Femur (tissue), 1 donor: Measurements from ENCODE around the gene HOMER2.
"Not testable (repeated sequence)": the region's sequence is repeated elsewhere in the genome, so short reads cannot be mapped to it uniquely, and the experiment has no call there.

ENCODE experiments used
- DNase-seq: peaks from one replicate; pipeline ENCODE4 v3.0.0-alpha.2; 2017

Gene HOMER2

GRCh38 chr15:82830427-82831173 is 121.9 kb downstream of the HOMER2 start:
- DNase-seq = no peak

- DNase-seq = no peak
Measured at GRCh38 chr15:82829234-82829633, 123.3 kb downstream of the HOMER2 start.

- DNase-seq = no peak
Measured at GRCh38 chr15:82828075-82828474, 124.4 kb downstream of the HOMER2 start.

- DNase-seq = no peak
Measured at GRCh38 chr15:82823049-82823448, 129.5 kb downstream of the HOMER2 start.

- DNase-seq = not testable (repeated sequence)
Measured at GRCh38 chr15:82821851-82822250, 130.7 kb downstream of the HOMER2 start.

GRCh38 chr15:82821396-82821795 is 131.1 kb downstream of the HOMER2 start:
- DNase-seq = not testable (repeated sequence)

GRCh38 chr15:82820128-82820527 is 132.4 kb downstream of the HOMER2 start:
- no peak for DNase-seq

GRCh38 chr15:82812994-82813393 is 139.5 kb downstream of the HOMER2 start:
- DNase-seq = no peak

GRCh38 chr15:82810890-82811426 is 141.6 kb downstream of the HOMER2 start:
- DNase-seq = no peak

- peak; percentile 59 for DNase-seq
Measured at GRCh38 chr15:82810061-82810889, 142.2 kb downstream of the HOMER2 start.

GRCh38 chr15:82809308-82810060 is 143.0 kb downstream of the HOMER2 start, which contains the start of gene WHAMM:
Gene WHAMM, plus strand, starts transcription at chr15:82809628. Its CDS starts 99 bp downstream, at chr15:82809727.
- DNase-seq = peak; percentile 99

- no peak for DNase-seq
Measured at GRCh38 chr15:82808634-82809041, 143.9 kb downstream of the HOMER2 start.

- DNase-seq = no peak
Measured at GRCh38 chr15:82807920-82808633, 144.4 kb downstream of the HOMER2 start.

- DNase-seq = peak; percentile 78
Measured at GRCh38 chr15:82805994-82806406, 146.5 kb downstream of the HOMER2 start, which contains the start of gene FSD2. Gene FSD2, minus strand, starts transcription at chr15:82806069. Its CDS starts 18,679 bp downstream, at chr15:82787390.

GRCh38 chr15:82804575-82804949 is 148.0 kb downstream of the HOMER2 start:
- DNase-seq = no peak

GRCh38 chr15:82803793-82804574 is 148.5 kb downstream of the HOMER2 start:
- DNase-seq = no peak

GRCh38 chr15:82802497-82802896 is 150.0 kb downstream of the HOMER2 start:
- no peak for DNase-seq

GRCh38 chr15:82799183-82799841 is 153.2 kb downstream of the HOMER2 start:
- no peak for DNase-seq
